ENCODE results near the gene KAT2A.
A peak's percentile ranks its signal among the peaks of the same experiment; 100 is the strongest.

Gene KAT2A

GRCh38 chr17:42125565-42125964, 4.4 kb upstream of the KAT2A start:
- Mint-ChIP-seq H3K4me3 (no peak overlapping the region), H3K27me3 (no peaks in the 10 kb centered on the region), H3K9me3 (no peaks in the 10 kb centered on the region), H3K27ac (no peak overlapping the region), H3K36me3 (peaks cover 11% of the 10 kb centered on the region), H3K4me1 (peaks cover 5% of the 10 kb centered on the region)

- Mint-ChIP-seq H3K9me3 (no peaks in the 10 kb centered on the region), H3K27me3 (no peaks in the 10 kb centered on the region), H3K4me3 (no peak overlapping the region), H3K4me1 (peaks cover 15% of the 10 kb centered on the region), H3K36me3 (peaks cover 11% of the 10 kb centered on the region), H3K27ac (no peak overlapping the region)
Measured at GRCh38 chr17:42124256-42124655, 3.1 kb upstream of the KAT2A start.

- Mint-ChIP-seq H3K4me1 (peaks cover 21% of the 10 kb centered on the region), H3K27me3 (no peaks in the 10 kb centered on the region), H3K36me3 (peaks cover 10% of the 10 kb centered on the region), H3K27ac (no peak within 1 kb of the TSS), H3K9me3 (no peaks in the 10 kb centered on the region), H3K4me3 (peak within 1 kb of the TSS; percentile 66)
Measured at GRCh38 chr17:42122371-42123303, 1.5 kb upstream of the KAT2A start, which contains the start of gene HSPB9. HSPB9 (plus strand) TSS chr17:42122804; CDS start chr17:42122851, 47 bp downstream.

- H3K4me3 Mint-ChIP-seq: peak overlapping the region; percentile 78
- H3K4me1 Mint-ChIP-seq: peaks cover 35% of the 10 kb centered on the region
- no peaks in the 10 kb centered on the region for H3K27me3 Mint-ChIP-seq
- H3K27ac Mint-ChIP-seq: peak overlapping the region; percentile 24
- H3K9me3 Mint-ChIP-seq: no peaks in the 10 kb centered on the region
- peaks cover 13% of the 10 kb centered on the region for H3K36me3 Mint-ChIP-seq
Measured at GRCh38 chr17:42120161-42120769, 902 bp downstream of the KAT2A start.

GRCh38 chr17:42119301-42119700, 1.9 kb downstream of the KAT2A start:
- Mint-ChIP-seq H3K4me3 (no peak overlapping the region), H3K36me3 (peaks cover 13% of the 10 kb centered on the region), H3K27me3 (no peaks in the 10 kb centered on the region), H3K4me1 (peaks cover 39% of the 10 kb centered on the region), H3K27ac (no peak overlapping the region), H3K9me3 (no peaks in the 10 kb centered on the region)

- H3K4me3 Mint-ChIP-seq: peak overlapping the region; percentile 61
- H3K9me3 Mint-ChIP-seq: no peaks in the 10 kb centered on the region
- peak overlapping the region; percentile 5 for H3K27ac Mint-ChIP-seq
- peaks cover 39% of the 10 kb centered on the region for H3K4me1 Mint-ChIP-seq
- H3K27me3 Mint-ChIP-seq: no peaks in the 10 kb centered on the region
- peaks cover 13% of the 10 kb centered on the region for H3K36me3 Mint-ChIP-seq
Measured at GRCh38 chr17:42118545-42118944, 2.6 kb downstream of the KAT2A start.

GRCh38 chr17:42118126-42118510, 3.0 kb downstream of the KAT2A start:
- H3K4me1 Mint-ChIP-seq: peaks cover 39% of the 10 kb centered on the region
- no peaks in the 10 kb centered on the region for H3K9me3 Mint-ChIP-seq
- peaks cover 13% of the 10 kb centered on the region for H3K36me3 Mint-ChIP-seq
- no peak overlapping the region for H3K27ac Mint-ChIP-seq
- H3K27me3 Mint-ChIP-seq: no peaks in the 10 kb centered on the region
- H3K4me3 Mint-ChIP-seq: no peak overlapping the region

GRCh38 chr17:42117397-42118125, 3.6 kb downstream of the KAT2A start:
- Mint-ChIP-seq H3K9me3 (no peaks in the 10 kb centered on the region), H3K4me3 (no peak overlapping the region)

GRCh38 chr17:42116705-42117396, 4.3 kb downstream of the KAT2A start:
- Mint-ChIP-seq H3K4me1 (peaks cover 50% of the 10 kb centered on the region), H3K36me3 (peaks cover 13% of the 10 kb centered on the region), H3K27ac (peak overlapping the region; percentile 47), H3K9me3 (no peaks in the 10 kb centered on the region), H3K27me3 (no peaks in the 10 kb centered on the region), H3K4me3 (no peak overlapping the region)

More at GRCh38 chr17:42117397-42118125, 3.6 kb downstream of the KAT2A start:
- H3K27ac Mint-ChIP-seq: peak overlapping the region; percentile 59
- no peaks in the 10 kb centered on the region for H3K27me3 Mint-ChIP-seq
- H3K4me1 Mint-ChIP-seq: peaks cover 44% of the 10 kb centered on the region
- H3K36me3 Mint-ChIP-seq: peaks cover 13% of the 10 kb centered on the region

- Mint-ChIP-seq H3K9me3 (no peaks in the 10 kb centered on the region), H3K4me3 (no peak overlapping the region), H3K36me3 (peaks cover 13% of the 10 kb centered on the region), H3K27ac (no peak overlapping the region), H3K27me3 (no peaks in the 10 kb centered on the region), H3K4me1 (peaks cover 53% of the 10 kb centered on the region)
Measured at GRCh38 chr17:42114118-42114517, 7.0 kb downstream of the KAT2A start.

GRCh38 chr17:42113293-42114069, 7.7 kb downstream of the KAT2A start:
- no peak overlapping the region for H3K4me3 Mint-ChIP-seq
- no peaks in the 10 kb centered on the region for H3K9me3 Mint-ChIP-seq
- H3K36me3 Mint-ChIP-seq: peaks cover 11% of the 10 kb centered on the region
- H3K27me3 Mint-ChIP-seq: no peaks in the 10 kb centered on the region
- peaks cover 54% of the 10 kb centered on the region for H3K4me1 Mint-ChIP-seq
- H3K27ac Mint-ChIP-seq: peak overlapping the region; percentile 46

- Mint-ChIP-seq H3K36me3 (peaks cover 10% of the 10 kb centered on the region), H3K4me1 (peaks cover 60% of the 10 kb centered on the region)
Measured at GRCh38 chr17:42112552-42113176, 8.5 kb downstream of the KAT2A start, which contains the start of gene DHX58. DHX58 (minus strand) TSS chr17:42112714; CDS start chr17:42111892, 822 bp downstream.

GRCh38 chr17:42111871-42112551, 9.2 kb downstream of the KAT2A start:
- Mint-ChIP-seq H3K27me3 (no peaks in the 10 kb centered on the region), H3K27ac (peak overlapping the region; percentile 85), H3K4me1 (peaks cover 60% of the 10 kb centered on the region), H3K4me3 (peak overlapping the region; percentile 81), H3K36me3 (peaks cover 7% of the 10 kb centered on the region), H3K9me3 (no peaks in the 10 kb centered on the region)

More at GRCh38 chr17:42112552-42113176, 8.5 kb downstream of the KAT2A start, which contains the start of gene DHX58:
- Mint-ChIP-seq H3K4me3 (peak within 1 kb of the TSS; percentile 81), H3K27ac (peak within 1 kb of the TSS; percentile 85), H3K9me3 (no peaks in the 10 kb centered on the region), H3K27me3 (no peaks in the 10 kb centered on the region)
